HepG2 (cell line): Measurements from ENCODE around the gene JMJD1C. TPM values are rescaled to one million over a fixed set of nuclear protein-coding genes. Genes with fewer than 3 reads are reported as not detected.

ENCODE experiments used
- ATAC-seq: fragments of 200-7000 bp; cut with Tn5 transposase; 3 replicates; pipeline ENCODE4 v1.9.1; 2020; ENCODE audit warnings: mild to moderate bottlenecking, moderate library complexity
- BruUV-seq: library from RNA; stranded (reverse); fragments of 400-500 nt; replicated peaks from 2 replicates; lab custom pipeline; 2021; lab: Mats Ljungman, UMichigan
- CTCF ChIA-PET: fragments of 300-600 bp; formaldehyde crosslinking; extraction: SDS; loops from one replicate; lab custom pipeline; 2021; ENCODE audit warnings: low total read pairs, inconsistent platforms, low intra/inter-chr PET ratio; lab: Yijun Ruan, JAX
- POLR2A ChIA-PET: fragments of 350-600 bp; sonication (Branson Sonifier 250); formaldehyde crosslinking; loops from one replicate; lab custom pipeline; 2020; ENCODE audit warnings: antibody characterized with exemption, inconsistent platforms; lab: Yijun Ruan, JAX
- DNase-seq: peaks from one replicate; pipeline ENCODE4 v3.0.0-alpha.2; 2015; ENCODE audit warnings: low spot score
- FAIRE-seq: peaks from 3 replicates; lab custom pipeline; 2011; peaks lifted over from hg19 to GRCh38; lab: Jason Lieb, UNC
- H2AFZ ChIP-seq: one replicate; pipeline ENCODE4 v1.6.1; 2011; ENCODE audit warnings: low read length, inconsistent platforms
- H3K27ac ChIP-seq: fragments of 300-600 bp; 3 replicates; pipeline ENCODE4 v1.8.0; 2011; ENCODE audit warnings: mixed run types, mild to moderate bottlenecking, mixed read lengths, low read length, inconsistent platforms; ENCODE audit not compliant: insufficient read depth; ENCODE audit errors: extremely low read length
- H3K27me3 ChIP-seq, 2 experiments: fragments of 200-600 bp in 1 of 2; 2 replicates in 1 of 2; 3 replicates in 1 of 2; pipeline versions ENCODE4 v1.6.0 to v1.8.0; 2011; ENCODE audit warnings: low read length in 2 of 2, mild to moderate bottlenecking in 2 of 2, moderate library complexity in 2 of 2, inconsistent platforms in 1 of 2; ENCODE audit not compliant: insufficient read depth in 2 of 2, control insufficient read depth in 1 of 2
- H3K36me3 ChIP-seq, 2 experiments: fragments of 200-600 bp in 1 of 2; replicated peaks in 1 of 2; 2 replicates in 1 of 2; 3 replicates in 1 of 2; pipeline versions ENCODE4 v1.5.1 to v1.8.0; 2011; ENCODE audit warnings: low read length in 2 of 2, inconsistent platforms in 1 of 2; ENCODE audit not compliant: insufficient read depth in 2 of 2, control insufficient read depth in 1 of 2
- H3K4me1 ChIP-seq: 2 replicates; pipeline ENCODE4 v1.5.1; 2012; ENCODE audit warnings: low read length, inconsistent platforms; ENCODE audit not compliant: insufficient read depth
- H3K4me2 ChIP-seq: 2 replicates; pipeline ENCODE4 v1.6.0; 2011; ENCODE audit warnings: low read depth, low read length, inconsistent platforms
- H3K4me3 ChIP-seq, 3 experiments: fragments of 200-600 bp in 1 of 3; sonication (generic), shearing (Covaris generic) in 1 of 3; replicated peaks in 1 of 3; 2 replicates each; pipeline ENCODE4 v1.5.1; 2011 to 2016; ENCODE audit warnings: low read length in 3 of 3, inconsistent platforms in 2 of 3, low read depth in 2 of 3, mild to moderate bottlenecking in 2 of 3, control low read depth in 1 of 3, mixed read lengths in 1 of 3; ENCODE audit not compliant: insufficient read depth in 1 of 3
- H3K79me2 ChIP-seq: one replicate; pipeline ENCODE4 v1.6.1; 2011; ENCODE audit warnings: low read length, inconsistent platforms; ENCODE audit not compliant: insufficient read depth
- H3K9ac ChIP-seq: 2 replicates; pipeline ENCODE4 v1.6.0; 2011; ENCODE audit warnings: mild to moderate bottlenecking, low read depth, low read length, inconsistent platforms; ENCODE audit not compliant: insufficient read depth
- H3K9me3 ChIP-seq: 2 replicates; pipeline ENCODE4 v1.5.1; 2012; ENCODE audit warnings: mild to moderate bottlenecking, low read length
- H4K20me1 ChIP-seq: 2 replicates; pipeline ENCODE4 v1.6.0; 2011; ENCODE audit warnings: inconsistent platforms, mild to moderate bottlenecking, low read length, moderate library complexity; ENCODE audit not compliant: insufficient read depth
- ATRX ChIP-seq: sonication (generic); formaldehyde crosslinking; IDR thresholded peaks from 2 replicates; pipeline ENCODE4 v1.4.0; 2020; ENCODE audit warnings: missing genetic modification reagents, borderline replicate concordance
- CSRNP2 ChIP-seq: sonication (generic); formaldehyde crosslinking; conservative IDR thresholded peaks from 2 replicates; pipeline ENCODE4 v1.8.0; 2022; ENCODE audit warnings: low read depth, missing genetic modification reagents
- HMG20A ChIP-seq: IDR thresholded peaks from 2 replicates; pipeline ENCODE4 v1.6.1; 2016; ENCODE audit warnings: borderline replicate concordance
- HMG20B ChIP-seq: conservative IDR thresholded peaks from 2 replicates; pipeline ENCODE4 v1.6.1; 2016; ENCODE audit warnings: missing genetic modification reagents, missing compliant biosample characterization
- SMAD9 ChIP-seq: sonication (generic); formaldehyde crosslinking; IDR thresholded peaks from 2 replicates; pipeline ENCODE4 v1.5.1; 2020; ENCODE audit warnings: mild to moderate bottlenecking, missing genetic modification reagents
- SNRNP70 ChIP-seq: fragments of 200-400 bp; formaldehyde crosslinking; IDR thresholded peaks from 2 replicates; pipeline ENCODE4 v1.6.1; 2017; ENCODE audit warnings: mild to moderate bottlenecking, low read depth, low read length, moderate library complexity
- ZHX2 ChIP-seq, 2 experiments: sonication (generic) in 1 of 2; formaldehyde crosslinking in 1 of 2; IDR thresholded peaks; 2 replicates each; pipeline versions ENCODE4 v1.6.1 to v1.9.0; 2014 to 2022; ENCODE audit warnings: antibody characterized with exemption in 1 of 2, borderline replicate concordance in 1 of 2, inconsistent platforms in 1 of 2, low read depth in 1 of 2, missing genetic modification reagents in 1 of 2
- ZNF484 ChIP-seq: sonication (generic); formaldehyde crosslinking; IDR thresholded peaks from 2 replicates; pipeline ENCODE4 v1.5.1; 2020; ENCODE audit warnings: mild to moderate bottlenecking, low read depth, missing genetic modification reagents, borderline replicate concordance
- ZNF629 ChIP-seq: sonication (generic); formaldehyde crosslinking; conservative IDR thresholded peaks from 2 replicates; pipeline ENCODE4 v1.5.0; 2020; ENCODE audit warnings: missing genetic modification reagents
- WGBS: methylation state at CpG from one replicate; pipeline ENCODE4 v1.1.6; 2017; ENCODE audit warnings: low lambda C conversion rate; 5-methylcytosine and 5-hydroxymethylcytosine counted together
- in situ Hi-C: cut with HindIII; loops from 2 replicates; pipeline ENCODE4 v1.10.0; 2017; ENCODE audit warnings: low pct_unique_long_range_greater_than_20kb; ENCODE audit not compliant: extremely low pct_ligation_motif_present
- intact Hi-C: fragments of 100-400 bp; cut with micrococcal nuclease; formaldehyde crosslinking; loops from one replicate; pipeline ENCODE4 v1.10.0; 2022; ENCODE audit not compliant: unreplicated experiment
- polyA plus RNA-seq, 8 experiments: library from polyadenylated mRNA; depleted of rRNA in 3 of 8; stranded (reverse) in 7 of 8; unstranded in 1 of 8; fragments of >200 nt; fragmentation: Illumina TruSeq in 4 of 8; extraction: Trizol in 4 of 8; gene quantifications; 2 replicates each; pipeline versions ENCODE4 v1.2.1 to v1.2.3, GENCODE V29; 2011 to 2016; ENCODE audit warnings: low read depth in 4 of 8, missing spikeins in 1 of 8, mixed read lengths in 1 of 8; ENCODE audit not compliant: insufficient read depth in 1 of 8
- total RNA-seq, 5 experiments: library from RNA; depleted of rRNA; stranded (reverse); fragments of >200 nt; fragmentation: Illumina TruSeq; extraction: Trizol; gene quantifications; 2 replicates each; pipeline ENCODE4 v1.2.3, GENCODE V29; 2016; ENCODE audit warnings: low read depth in 1 of 5
- TF ChIP-seq, protein P1 (sequence below): sonication (generic); formaldehyde crosslinking; IDR thresholded peaks from 2 replicates; pipeline ENCODE4 v1.5.1; 2020; ENCODE audit warnings: missing genetic modification reagents, mild to moderate bottlenecking, borderline replicate concordance
- TF ChIP-seq, protein P2 (sequence below): sonication (generic); formaldehyde crosslinking; IDR thresholded peaks from 2 replicates; pipeline ENCODE4 v1.9.0; 2021; ENCODE audit warnings: missing genetic modification reagents, borderline replicate concordance

The JMJD1C gene
- total and polyA plus RNA-seq, 2 of the 13 experiments (the other 11 are each of a cell fraction or from before 2014, with no cell fraction given) = 42.3 to 42.7 TPM

GRCh38 chr10:63468947-63469346, 3.2 kb upstream of the JMJD1C start:
- FAIRE-seq (no peak), ATAC-seq (no peak), DNase-seq (no peak)
- Histone ChIP-seq H3K4me1 (peaks cover 40% of the 10 kb centered on the region), H3K79me2 (peaks cover 73% of the 10 kb centered on the region), H2AFZ (no peak overlapping the region), H3K9ac (no peak overlapping the region), H3K36me3 (no peaks in the 10 kb centered on the region), H3K4me2 (no peak overlapping the region), H3K27ac (no peak overlapping the region), H3K9me3 (no peaks in the 10 kb centered on the region), H4K20me1 (peaks cover 7% of the 10 kb centered on the region), H3K27me3 (no peaks in the 10 kb centered on the region; a peak in 1 of 5 replicates), H3K4me3 (no peak overlapping the region)
- in situ Hi-C loops (no loop called here), intact Hi-C loops (loop anchor here (5.0 to 10.0 kb wide), 2 partner anchors 202 to 254 kb away; no protein-coding TSS in a partner anchor)
- no TSS peak for BruUV-seq
- TF ChIP-seq, protein P1, sequence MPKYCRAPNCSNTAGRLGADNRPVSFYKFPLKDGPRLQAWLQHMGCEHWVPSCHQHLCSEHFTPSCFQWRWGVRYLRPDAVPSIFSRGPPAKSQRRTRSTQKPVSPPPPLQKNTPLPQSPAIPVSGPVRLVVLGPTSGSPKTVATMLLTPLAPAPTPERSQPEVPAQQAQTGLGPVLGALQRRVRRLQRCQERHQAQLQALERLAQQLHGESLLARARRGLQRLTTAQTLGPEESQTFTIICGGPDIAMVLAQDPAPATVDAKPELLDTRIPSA (CRISPR knock-in tag) = no peak
- TF ChIP-seq HMG20B = no peak
- TF ChIP-seq ZHX2 (IDR thresholded peaks at IDR 0.05; ENCODE audit: low read depth) = no peak
- TF ChIP-seq ZHX2 (CRISPR knock-in tag; IDR thresholded peaks at IDR 0.05; ENCODE audit: borderline replicate concordance) = no peak
- TF ChIP-seq CSRNP2 (CRISPR knock-in tag) = no peak
- TF ChIP-seq ZNF629 = no peak
- no peak for TF ChIP-seq HMG20A (CRISPR knock-in tag)
- TF ChIP-seq, protein P2, sequence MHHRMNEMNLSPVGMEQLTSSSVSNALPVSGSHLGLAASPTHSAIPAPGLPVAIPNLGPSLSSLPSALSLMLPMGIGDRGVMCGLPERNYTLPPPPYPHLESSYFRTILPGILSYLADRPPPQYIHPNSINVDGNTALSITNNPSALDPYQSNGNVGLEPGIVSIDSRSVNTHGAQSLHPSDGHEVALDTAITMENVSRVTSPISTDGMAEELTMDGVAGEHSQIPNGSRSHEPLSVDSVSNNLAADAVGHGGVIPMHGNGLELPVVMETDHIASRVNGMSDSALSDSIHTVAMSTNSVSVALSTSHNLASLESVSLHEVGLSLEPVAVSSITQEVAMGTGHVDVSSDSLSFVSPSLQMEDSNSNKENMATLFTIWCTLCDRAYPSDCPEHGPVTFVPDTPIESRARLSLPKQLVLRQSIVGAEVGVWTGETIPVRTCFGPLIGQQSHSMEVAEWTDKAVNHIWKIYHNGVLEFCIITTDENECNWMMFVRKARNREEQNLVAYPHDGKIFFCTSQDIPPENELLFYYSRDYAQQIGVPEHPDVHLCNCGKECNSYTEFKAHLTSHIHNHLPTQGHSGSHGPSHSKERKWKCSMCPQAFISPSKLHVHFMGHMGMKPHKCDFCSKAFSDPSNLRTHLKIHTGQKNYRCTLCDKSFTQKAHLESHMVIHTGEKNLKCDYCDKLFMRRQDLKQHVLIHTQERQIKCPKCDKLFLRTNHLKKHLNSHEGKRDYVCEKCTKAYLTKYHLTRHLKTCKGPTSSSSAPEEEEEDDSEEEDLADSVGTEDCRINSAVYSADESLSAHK = no peak
- TF ChIP-seq SMAD9 (CRISPR knock-in tag) = no peak
- no peak for TF ChIP-seq ATRX
- TF ChIP-seq SNRNP70 = no peak
- TF ChIP-seq ZNF484 (CRISPR knock-in tag) = no peak
- 100% methylated on average over 1 of the region's 1 CpG for WGBS
- ChIA-PET CTCF (no interaction called here), POLR2A (no interaction called here)
